Stomach (tissue), 4 donors: ENCODE data around the gene NTN1.

Experiments used
- POLR2A ChIP-seq, 4 donors: fragments of 450-650 bp; IDR thresholded peaks; one replicate each; pipeline ENCODE4 v1.6.1; 2016; ENCODE audit warnings: antibody characterized with exemption in 4 of 4, control low read depth in 2 of 4, mild to moderate bottlenecking in 1 of 4, moderate library complexity in 1 of 4
- TF ChIP-seq, protein P1 (sequence below), 7 experiments: fragments of 450-650 bp in 4 of 7; fragments of 200-600 bp in 3 of 7; sonication (generic) in 3 of 7; IDR thresholded peaks; one replicate each; pipeline ENCODE4 v1.5.1; 2016 to 2019; ENCODE audit warnings: antibody characterized with exemption in 7 of 7, control low read depth in 2 of 7, mild to moderate bottlenecking in 1 of 7

DNA sequence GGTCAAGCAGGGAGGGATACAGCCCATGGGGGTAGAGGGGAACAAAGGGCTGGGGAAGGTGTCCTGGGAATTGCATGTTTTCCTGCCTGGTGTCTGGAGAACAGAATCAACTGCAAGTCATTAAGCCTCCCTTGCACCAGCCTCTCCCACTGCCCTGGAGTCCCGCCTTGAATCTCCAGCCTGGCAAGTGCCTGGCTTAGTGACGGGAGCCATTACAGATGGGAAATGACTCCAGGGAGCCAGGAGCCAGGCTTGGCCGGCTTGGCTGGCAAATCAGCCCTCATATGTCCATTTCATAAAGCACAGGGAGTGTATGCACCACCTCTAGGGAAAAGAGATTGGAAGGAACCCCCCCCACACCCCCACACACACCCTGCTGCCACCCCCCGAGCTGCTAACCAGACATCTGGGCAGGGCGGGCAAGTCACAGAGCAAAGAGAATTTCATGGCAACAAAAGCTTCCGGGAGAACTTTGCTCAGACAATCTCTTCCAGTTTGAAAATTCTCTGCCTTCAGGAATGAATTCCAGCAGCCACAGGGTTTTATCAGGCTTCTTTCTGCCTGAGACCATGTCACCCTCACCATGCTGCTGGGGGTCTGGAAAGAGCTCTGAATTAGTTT lies 127.7 kb downstream of the NTN1 start:
- TF ChIP-seq, protein P1, sequence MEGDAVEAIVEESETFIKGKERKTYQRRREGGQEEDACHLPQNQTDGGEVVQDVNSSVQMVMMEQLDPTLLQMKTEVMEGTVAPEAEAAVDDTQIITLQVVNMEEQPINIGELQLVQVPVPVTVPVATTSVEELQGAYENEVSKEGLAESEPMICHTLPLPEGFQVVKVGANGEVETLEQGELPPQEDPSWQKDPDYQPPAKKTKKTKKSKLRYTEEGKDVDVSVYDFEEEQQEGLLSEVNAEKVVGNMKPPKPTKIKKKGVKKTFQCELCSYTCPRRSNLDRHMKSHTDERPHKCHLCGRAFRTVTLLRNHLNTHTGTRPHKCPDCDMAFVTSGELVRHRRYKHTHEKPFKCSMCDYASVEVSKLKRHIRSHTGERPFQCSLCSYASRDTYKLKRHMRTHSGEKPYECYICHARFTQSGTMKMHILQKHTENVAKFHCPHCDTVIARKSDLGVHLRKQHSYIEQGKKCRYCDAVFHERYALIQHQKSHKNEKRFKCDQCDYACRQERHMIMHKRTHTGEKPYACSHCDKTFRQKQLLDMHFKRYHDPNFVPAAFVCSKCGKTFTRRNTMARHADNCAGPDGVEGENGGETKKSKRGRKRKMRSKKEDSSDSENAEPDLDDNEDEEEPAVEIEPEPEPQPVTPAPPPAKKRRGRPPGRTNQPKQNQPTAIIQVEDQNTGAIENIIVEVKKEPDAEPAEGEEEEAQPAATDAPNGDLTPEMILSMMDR (IDR thresholded peaks at IDR 0.05), result no peak
- no peak for TF ChIP-seq POLR2A (IDR thresholded peaks at IDR 0.05)
